Mesodermal cell (in vitro differentiated cells): ENCODE data around the gene MED13.

Experiments
- H3K27ac ChIP-seq: 2 replicates; pipeline ENCODE4 v1.7.0; 2013; ENCODE audit warnings: mild to moderate bottlenecking, low read depth, low read length, moderate library complexity; ENCODE audit not compliant: severe bottlenecking
- H3K36me3 ChIP-seq: 2 replicates; pipeline ENCODE4 v1.7.1; 2013; ENCODE audit warnings: mild to moderate bottlenecking, low read length, moderate library complexity; ENCODE audit not compliant: control insufficient read depth, insufficient read depth
- H3K4me1 ChIP-seq: one replicate; pipeline ENCODE4 v1.7.1; 2013; ENCODE audit warnings: mild to moderate bottlenecking, low read length; ENCODE audit not compliant: insufficient read depth, control insufficient read depth, poor library complexity, severe bottlenecking
- H3K4me3 ChIP-seq: 2 replicates; pipeline ENCODE4 v1.7.0; 2013; ENCODE audit warnings: low read length, control low read depth, mild to moderate bottlenecking; ENCODE audit not compliant: insufficient read depth, poor library complexity, severe bottlenecking; ENCODE audit errors: extremely low read depth
- H3K9me3 ChIP-seq: 2 replicates; pipeline ENCODE4 v1.7.1; 2013; ENCODE audit warnings: mild to moderate bottlenecking, low read length, moderate library complexity; ENCODE audit not compliant: control insufficient read depth
- WGBS, 2 experiments: methylation state at CpG; one replicate each; pipeline ENCODE4 v1.1.5; 2013; ENCODE audit warnings: missing lambda C conversion rate in 2 of 2; ENCODE audit not compliant: insufficient coverage in 2 of 2; 5-methylcytosine and 5-hydroxymethylcytosine counted together

Gene MED13

DNA sequence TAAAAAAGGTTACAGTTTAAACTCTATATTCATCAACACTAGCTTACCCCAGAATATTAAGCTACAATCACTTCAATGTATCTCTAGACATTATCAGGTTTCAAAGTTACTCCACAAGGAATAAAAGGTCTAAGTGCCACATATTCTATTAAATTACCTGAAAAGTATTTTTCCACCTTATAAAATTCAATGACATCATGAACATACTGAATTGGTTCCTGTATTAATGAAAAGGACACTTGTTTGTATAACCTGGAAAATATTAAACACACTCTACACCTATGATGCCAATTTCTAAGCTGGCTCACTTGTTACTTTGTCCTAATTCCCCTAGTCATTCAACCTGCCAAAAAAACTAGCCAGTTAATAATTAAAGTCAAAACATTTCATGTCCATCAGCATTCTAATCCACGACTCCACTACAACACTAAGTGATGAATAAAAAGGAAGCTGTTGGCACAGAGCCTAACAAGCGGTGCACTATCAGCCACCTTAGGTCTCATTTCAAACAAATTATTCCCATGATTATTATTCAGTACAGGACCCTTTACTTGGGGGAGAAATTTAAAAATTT, 12.2 kb downstream of the MED13 start:
- Histone ChIP-seq H3K27ac (no peak overlapping the region), H3K4me3 (no peak overlapping the region), H3K36me3 (peaks cover 74% of the 10 kb centered on the region), H3K9me3 (no peaks in the 10 kb centered on the region), H3K4me1 (no peaks in the 10 kb centered on the region)
- WGBS, 2 experiments = no CpG with 5 or more reads among the region's 2 CpGs

DNA sequence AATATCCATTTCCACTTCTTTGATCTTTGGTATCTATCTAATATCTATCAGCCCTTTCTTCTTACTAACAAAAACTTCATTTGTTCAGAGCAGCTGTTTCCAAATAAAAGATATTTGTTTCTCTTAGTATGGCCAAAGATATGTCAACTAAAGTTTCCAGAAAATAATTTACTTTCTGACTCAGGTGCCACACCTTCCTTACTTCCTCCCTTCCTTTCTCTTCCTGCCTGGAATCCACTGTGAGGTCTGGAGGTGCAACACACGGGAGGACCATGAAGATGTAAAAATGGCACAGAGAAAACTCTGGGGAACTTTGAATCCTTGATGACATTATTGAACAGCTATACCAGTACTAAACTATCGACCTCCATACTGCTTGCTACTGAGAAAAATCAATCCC, 14.0 kb downstream of the MED13 start:
- Histone ChIP-seq H3K4me1 (no peaks in the 10 kb centered on the region), H3K4me3 (no peak overlapping the region), H3K36me3 (peaks cover 76% of the 10 kb centered on the region), H3K9me3 (no peaks in the 10 kb centered on the region), H3K27ac (no peak overlapping the region)
- WGBS, 2 experiments = 100% methylated on average over 1 of the region's 2 CpGs

DNA sequence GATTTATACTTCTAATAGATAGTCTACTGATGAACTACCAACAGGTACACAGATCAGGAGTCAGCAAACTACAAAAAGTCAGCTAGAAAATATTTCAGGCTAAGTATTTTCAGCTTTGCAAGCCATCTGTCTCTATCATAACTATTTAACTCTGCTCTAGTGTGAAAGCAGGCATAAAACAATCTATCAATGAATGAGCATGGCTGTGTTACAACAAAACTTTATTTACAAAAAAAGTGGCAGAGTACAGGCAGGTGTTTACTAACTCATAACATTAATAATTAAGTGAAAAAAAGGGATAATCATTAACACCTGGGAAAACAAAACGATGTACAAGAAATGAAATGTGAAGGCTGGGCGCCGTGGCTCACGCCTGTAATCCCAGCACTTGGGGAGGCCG, 15.8 kb downstream of the MED13 start:
- Histone ChIP-seq H3K36me3 (peaks cover 74% of the 10 kb centered on the region), H3K9me3 (no peaks in the 10 kb centered on the region), H3K4me1 (no peaks in the 10 kb centered on the region), H3K27ac (no peak overlapping the region), H3K4me3 (no peak overlapping the region)
- WGBS, 2 experiments = 96 to 100% methylated on average over 5 of the region's 5 CpGs

DNA sequence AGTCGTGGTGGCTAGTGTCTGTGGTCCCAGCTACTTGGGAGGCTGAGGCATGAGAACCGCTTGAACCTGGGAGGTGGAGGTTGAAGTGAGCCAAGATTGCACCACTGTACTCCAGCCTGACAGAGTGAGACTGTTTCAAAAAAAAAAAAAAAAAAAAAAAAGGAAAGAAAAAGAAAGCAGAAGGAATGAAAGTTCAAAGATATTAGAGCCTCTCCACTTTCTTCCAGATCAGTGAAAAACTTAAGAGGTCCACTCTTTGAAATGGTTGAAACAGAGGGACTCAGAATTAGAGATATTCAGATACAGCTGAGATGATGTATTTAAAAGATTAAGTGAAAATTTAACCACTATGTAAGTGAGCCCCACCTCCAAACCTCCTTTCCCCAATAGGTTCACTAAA, 16.8 kb downstream of the MED13 start:
- 80 to 100% methylated on average over 1 to 2 of the region's 2 CpGs for WGBS, 2 experiments
- Histone ChIP-seq H3K4me1 (no peaks in the 10 kb centered on the region), H3K27ac (no peak overlapping the region), H3K4me3 (no peak overlapping the region), H3K36me3 (peaks cover 72% of the 10 kb centered on the region), H3K9me3 (no peaks in the 10 kb centered on the region)

DNA sequence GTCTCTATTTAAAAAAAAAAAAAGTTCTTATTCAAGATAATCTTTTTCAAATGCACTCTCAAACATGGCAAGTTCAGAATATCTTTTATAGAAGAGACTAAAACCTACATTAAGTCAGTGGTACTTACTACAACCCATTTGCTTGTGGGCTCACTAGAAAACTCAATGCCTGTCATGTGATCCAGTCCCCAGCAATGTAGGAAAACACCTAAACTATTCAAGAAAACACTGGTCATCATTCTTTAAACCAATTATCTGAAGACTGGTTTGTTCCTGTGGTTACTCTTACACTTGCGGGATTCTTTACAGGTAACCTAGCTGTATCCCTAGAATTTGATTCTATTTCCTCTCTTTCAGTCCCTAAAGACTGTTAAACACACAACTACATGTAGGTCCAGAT, 19.6 kb downstream of the MED13 start:
- no peak overlapping the region for H3K4me3 ChIP-seq
- no peaks in the 10 kb centered on the region for H3K4me1 ChIP-seq
- no peak overlapping the region for H3K27ac ChIP-seq
- peaks cover 69% of the 10 kb centered on the region for H3K36me3 ChIP-seq
- no peaks in the 10 kb centered on the region for H3K9me3 ChIP-seq
- 100% methylated on average over 1 of the region's 1 CpG for WGBS, 2 experiments

DNA sequence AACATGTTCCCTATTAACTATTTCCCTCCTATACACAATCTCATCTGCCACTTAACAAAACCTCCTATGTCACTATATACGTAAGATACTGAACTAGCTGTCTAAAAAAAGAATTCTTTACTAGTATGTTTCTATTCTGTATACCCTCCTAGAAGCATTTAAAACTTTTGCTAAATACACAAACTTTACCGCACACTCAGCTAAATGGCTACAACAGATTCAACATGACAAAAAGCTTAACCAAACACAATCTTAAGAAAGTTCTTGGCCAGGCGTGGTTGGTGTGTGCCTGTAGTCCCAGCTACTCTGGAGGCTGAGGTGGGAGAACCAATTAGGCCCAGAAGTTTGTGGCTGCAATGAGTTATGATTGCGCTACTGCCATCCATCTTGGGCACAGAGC, 20.0 kb downstream of the MED13 start:
- no peaks in the 10 kb centered on the region for H3K4me1 ChIP-seq
- WGBS, 2 experiments = 100% methylated on average over 1 of the region's 4 CpGs
- H3K36me3 ChIP-seq = peaks cover 69% of the 10 kb centered on the region
- no peaks in the 10 kb centered on the region for H3K9me3 ChIP-seq
- no peak overlapping the region for H3K4me3 ChIP-seq
- no peak overlapping the region for H3K27ac ChIP-seq

DNA sequence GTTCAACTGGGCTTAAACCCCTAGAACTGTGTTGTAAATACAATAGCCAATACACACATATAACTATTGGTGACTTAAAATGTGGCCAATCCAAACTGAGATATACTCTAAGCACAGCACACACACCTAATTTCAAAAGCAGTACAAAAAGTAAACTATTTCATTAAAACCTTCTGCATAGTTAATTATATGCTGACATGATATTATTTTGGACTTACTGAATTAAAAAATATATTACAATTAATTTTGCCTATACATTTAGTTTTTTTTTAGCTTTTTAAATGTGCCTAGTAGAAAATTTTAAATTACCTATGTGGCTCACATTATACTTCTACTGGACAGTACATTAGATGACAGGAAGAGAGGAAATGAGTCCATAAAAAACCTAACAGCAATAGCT, 21.5 kb downstream of the MED13 start:
- Histone ChIP-seq H3K4me3 (no peak overlapping the region), H3K4me1 (no peaks in the 10 kb centered on the region), H3K27ac (no peak overlapping the region), H3K9me3 (no peaks in the 10 kb centered on the region), H3K36me3 (peaks cover 75% of the 10 kb centered on the region)

DNA sequence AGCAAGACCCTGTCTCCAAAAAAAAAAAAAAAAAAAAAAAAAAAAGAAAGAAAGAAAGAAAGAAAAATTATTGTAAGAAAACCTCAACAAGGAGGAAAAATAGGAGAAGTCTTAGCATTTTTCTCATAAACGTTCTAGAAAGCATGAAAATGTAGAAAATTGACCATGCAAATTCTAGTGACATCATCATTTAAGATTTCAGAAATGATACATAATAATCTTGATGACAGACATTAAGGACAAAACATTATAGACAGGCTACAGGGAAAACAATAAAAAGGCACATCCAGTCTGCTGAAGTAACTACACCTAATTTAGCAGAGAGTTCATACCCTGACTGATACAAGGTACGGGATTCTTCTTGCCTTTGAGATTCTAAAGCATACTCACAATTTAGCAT, 21.9 kb downstream of the MED13 start:
- WGBS, 2 experiments = 89 to 90% methylated on average over 1 of the region's 2 CpGs
- no peaks in the 10 kb centered on the region for H3K4me1 ChIP-seq
- peaks cover 72% of the 10 kb centered on the region for H3K36me3 ChIP-seq
- no peaks in the 10 kb centered on the region for H3K9me3 ChIP-seq
- H3K4me3 ChIP-seq = no peak overlapping the region
- H3K27ac ChIP-seq = no peak overlapping the region

DNA sequence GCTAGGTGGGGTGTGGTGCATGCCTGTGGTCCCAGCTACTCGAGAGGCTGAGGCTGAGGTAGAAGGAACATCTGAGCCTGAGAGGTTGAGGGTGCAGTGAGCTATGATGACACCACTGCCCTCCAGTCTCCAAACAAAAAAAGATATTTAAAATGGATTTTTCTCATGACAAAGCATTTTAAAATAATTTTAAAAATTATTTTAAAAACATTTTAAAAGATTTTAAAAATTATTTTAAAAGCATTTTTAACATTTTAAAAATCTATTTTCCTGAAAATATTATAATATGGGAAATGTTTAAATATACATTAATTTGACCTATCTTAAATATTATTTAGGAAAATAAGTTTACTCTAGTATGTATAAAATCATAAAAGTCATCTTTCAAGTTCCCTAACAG, 26.8 kb downstream of the MED13 start:
- H3K27ac ChIP-seq = no peak overlapping the region
- H3K9me3 ChIP-seq = no peaks in the 10 kb centered on the region
- peaks cover 74% of the 10 kb centered on the region for H3K36me3 ChIP-seq
- no peak overlapping the region for H3K4me3 ChIP-seq
- 100% methylated on average over 1 of the region's 1 CpG; no CpG with 5 or more reads in 1 of the 2 experiments for WGBS, 2 experiments
- H3K4me1 ChIP-seq = no peaks in the 10 kb centered on the region

DNA sequence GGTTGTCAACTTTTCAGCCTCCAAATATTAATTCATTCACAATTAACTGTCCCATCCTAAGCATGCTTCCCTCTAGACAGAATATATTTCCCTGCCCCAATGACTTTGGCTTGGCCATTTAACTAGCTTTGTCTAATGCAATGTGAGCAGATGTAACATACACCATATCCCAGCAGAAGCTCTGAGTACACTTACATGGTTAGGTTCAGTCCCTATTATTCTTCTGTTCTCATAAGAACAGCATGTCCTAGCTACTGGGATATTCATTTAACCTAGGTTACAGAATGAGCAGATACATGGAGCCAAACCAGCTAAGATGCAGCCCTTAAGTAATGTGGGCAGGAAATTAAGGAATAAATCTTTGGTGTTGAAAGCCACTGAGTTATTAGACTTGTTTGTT, 31.8 kb downstream of the MED13 start:
- H3K9me3 ChIP-seq = no peaks in the 10 kb centered on the region
- peaks cover 79% of the 10 kb centered on the region for H3K36me3 ChIP-seq
- H3K4me3 ChIP-seq = no peak overlapping the region
- no peaks in the 10 kb centered on the region for H3K4me1 ChIP-seq
- no peak overlapping the region for H3K27ac ChIP-seq

DNA sequence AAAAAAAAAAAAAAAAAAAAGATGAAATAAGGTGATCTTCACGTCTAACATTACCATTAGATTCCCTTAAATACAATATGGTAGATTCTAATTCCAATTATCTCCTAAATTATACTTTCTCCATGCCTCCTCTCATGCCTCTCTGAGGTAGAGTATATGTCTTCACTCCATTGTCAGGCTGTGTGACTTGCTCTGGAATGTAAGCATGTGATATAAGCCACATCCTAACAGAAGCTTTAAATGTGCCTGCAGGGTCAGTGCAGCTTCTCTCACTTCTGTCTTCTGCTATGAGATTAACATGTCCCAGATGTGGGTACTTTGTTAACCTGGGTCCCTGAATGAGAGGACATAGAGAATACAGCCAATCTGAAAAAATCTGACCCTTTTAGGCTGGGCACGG, 32.6 kb downstream of the MED13 start:
- Histone ChIP-seq H3K4me1 (no peaks in the 10 kb centered on the region), H3K9me3 (no peaks in the 10 kb centered on the region), H3K27ac (no peak overlapping the region), H3K36me3 (peaks cover 84% of the 10 kb centered on the region), H3K4me3 (no peak overlapping the region)
- 80 to 100% methylated on average over 1 of the region's 2 CpGs for WGBS, 2 experiments
